NCI-H82 (cell line): Measurements from ENCODE around the gene KIF27.
"Not testable (repeated sequence)": the region's sequence is repeated elsewhere in the genome, so short reads cannot be mapped to it uniquely, and the experiment has no call there.

Experiments used
- DNase-seq: peaks from one replicate; lab custom pipeline; 2025; lab: John Stamatoyannopoulos, UW

KIF27 gene

GRCh38 chr9:83803941-83804340 is 117.3 kb downstream of the KIF27 start:
- DNase-seq: not testable (repeated sequence)

- no peak for DNase-seq
Observed at GRCh38 chr9:83800236-83801033, 120.8 kb downstream of the KIF27 start.

- DNase-seq: no peak
Observed at GRCh38 chr9:83794051-83794450, 127.2 kb downstream of the KIF27 start.

GRCh38 chr9:83792746-83793145 is 128.5 kb downstream of the KIF27 start:
- no peak for DNase-seq
